Measurements from ENCODE around the gene NCK2.

The NCK2 gene

GRCh38 chr2:105907184-105907583 is 162.5 kb downstream of the NCK2 start:
- Histone ChIP-seq H3K27me3 (replicated peaks in 2 of 5; ENCODE audit: control insufficient read depth in 4 of 5, insufficient read depth in 5 of 5, low read length in 4 of 5) (no peaks in the 10 kb centered on the region), H3K36me3 (ENCODE audit: control insufficient read depth in 4 of 4, insufficient read depth in 4 of 4, low read length in 3 of 4) (no peaks in the 10 kb centered on the region), H3K4me3 (ENCODE audit: control insufficient read depth in 1 of 7, extremely low read depth in 1 of 7, insufficient read depth in 4 of 7, low read depth in 2 of 7, low read length in 6 of 7) (no peak overlapping the region), H3K27ac (ENCODE audit: insufficient read depth in 1 of 2, low read depth in 1 of 2, low read length in 2 of 2, poor library complexity in 1 of 2, severe bottlenecking in 2 of 2) (no peak overlapping the region), H3K9me3 (ENCODE audit: control extremely low read depth in 1 of 5, control insufficient read depth in 4 of 5, insufficient read depth in 2 of 5, low read depth in 1 of 5, low read length in 4 of 5) (no peaks in the 10 kb centered on the region), H3K4me1 (ENCODE audit: control extremely low read depth in 1 of 4, control insufficient read depth in 4 of 4, insufficient read depth in 4 of 4, low read length in 3 of 4) (no peaks in the 10 kb centered on the region)
- ChIA-PET CTCF (no interaction called here), POLR2A (no interaction called here)
- 100% methylated on average over 1 of the region's 4 CpGs for WGBS (ENCODE audit: insufficient coverage)
- DNase-seq = no peak

- Histone ChIP-seq H3K9me3 (ENCODE audit: control extremely low read depth in 1 of 5, control insufficient read depth in 4 of 5, insufficient read depth in 2 of 5, low read depth in 1 of 5, low read length in 4 of 5) (peaks cover 0 to 9% (median 4%) of the 10 kb centered on the region in 5 experiments), H3K27ac (ENCODE audit: insufficient read depth in 1 of 2, low read depth in 1 of 2, low read length in 2 of 2, poor library complexity in 1 of 2, severe bottlenecking in 2 of 2) (no peak overlapping the region), H3K4me3 (ENCODE audit: control insufficient read depth in 1 of 7, extremely low read depth in 1 of 7, insufficient read depth in 4 of 7, low read depth in 2 of 7, low read length in 6 of 7) (no peak overlapping the region), H3K27me3 (replicated peaks in 2 of 5; ENCODE audit: control insufficient read depth in 4 of 5, insufficient read depth in 5 of 5, low read length in 4 of 5) (no peaks in the 10 kb centered on the region), H3K36me3 (ENCODE audit: control insufficient read depth in 4 of 4, insufficient read depth in 4 of 4, low read length in 3 of 4) (no peaks in the 10 kb centered on the region), H3K4me1 (ENCODE audit: control extremely low read depth in 1 of 4, control insufficient read depth in 4 of 4, insufficient read depth in 4 of 4, low read length in 3 of 4) (no peaks in the 10 kb centered on the region)
- DNase-seq = no peak
- CTCF ChIA-PET = interaction anchor here (1.1 kb wide), 1 partner anchor 10 kb away, joined by 3 read pairs; no protein-coding TSS in a partner anchor
- POLR2A ChIA-PET = no interaction called here
- WGBS (ENCODE audit: insufficient coverage) = 71% methylated on average over 3 of the region's 4 CpGs
Observed at GRCh38 chr2:105909215-105909614, 164.5 kb downstream of the NCK2 start.

- DNase-seq = no peak
- Histone ChIP-seq H3K27ac (ENCODE audit: insufficient read depth in 1 of 2, low read depth in 1 of 2, low read length in 2 of 2, poor library complexity in 1 of 2, severe bottlenecking in 2 of 2) (no peak overlapping the region), H3K27me3 (replicated peaks in 2 of 5; ENCODE audit: control insufficient read depth in 4 of 5, insufficient read depth in 5 of 5, low read length in 4 of 5) (no peaks in the 10 kb centered on the region), H3K4me1 (ENCODE audit: control extremely low read depth in 1 of 4, control insufficient read depth in 4 of 4, insufficient read depth in 4 of 4, low read length in 3 of 4) (no peaks in the 10 kb centered on the region), H3K9me3 (ENCODE audit: control extremely low read depth in 1 of 5, control insufficient read depth in 4 of 5, insufficient read depth in 2 of 5, low read depth in 1 of 5, low read length in 4 of 5) (peaks cover 4 to 22% (median 8%) of the 10 kb centered on the region in 5 experiments), H3K4me3 (ENCODE audit: control insufficient read depth in 1 of 7, extremely low read depth in 1 of 7, insufficient read depth in 4 of 7, low read depth in 2 of 7, low read length in 6 of 7) (no peak overlapping the region), H3K36me3 (ENCODE audit: control insufficient read depth in 4 of 4, insufficient read depth in 4 of 4, low read length in 3 of 4) (no peaks in the 10 kb centered on the region)
- WGBS (ENCODE audit: insufficient coverage) = 98% methylated on average over 12 of the region's 13 CpGs
- ChIA-PET POLR2A (no interaction called here), CTCF (no interaction called here)
Observed at GRCh38 chr2:105910497-105911238, 166.0 kb downstream of the NCK2 start.

GRCh38 chr2:105911425-105911824 is 166.7 kb downstream of the NCK2 start:
- Histone ChIP-seq H3K9me3 (ENCODE audit: control extremely low read depth in 1 of 5, control insufficient read depth in 4 of 5, insufficient read depth in 2 of 5, low read depth in 1 of 5, low read length in 4 of 5) (peaks cover 4 to 28% (median 8%) of the 10 kb centered on the region in 5 experiments), H3K27ac (ENCODE audit: insufficient read depth in 1 of 2, low read depth in 1 of 2, low read length in 2 of 2, poor library complexity in 1 of 2, severe bottlenecking in 2 of 2) (no peak overlapping the region), H3K36me3 (ENCODE audit: control insufficient read depth in 4 of 4, insufficient read depth in 4 of 4, low read length in 3 of 4) (no peaks in the 10 kb centered on the region), H3K4me3 (ENCODE audit: control insufficient read depth in 1 of 7, extremely low read depth in 1 of 7, insufficient read depth in 4 of 7, low read depth in 2 of 7, low read length in 6 of 7) (no peak overlapping the region), H3K27me3 (replicated peaks in 2 of 5; ENCODE audit: control insufficient read depth in 4 of 5, insufficient read depth in 5 of 5, low read length in 4 of 5) (no peaks in the 10 kb centered on the region), H3K4me1 (ENCODE audit: control extremely low read depth in 1 of 4, control insufficient read depth in 4 of 4, insufficient read depth in 4 of 4, low read length in 3 of 4) (no peaks in the 10 kb centered on the region)
- ChIA-PET CTCF (no interaction called here), POLR2A (no interaction called here)
- 100% methylated on average over 3 of the region's 3 CpGs for WGBS (ENCODE audit: insufficient coverage)
- no peak for DNase-seq

- Histone ChIP-seq H3K4me3 (ENCODE audit: control insufficient read depth in 1 of 7, extremely low read depth in 1 of 7, insufficient read depth in 4 of 7, low read depth in 2 of 7, low read length in 6 of 7) (no peak overlapping the region), H3K4me1 (ENCODE audit: control extremely low read depth in 1 of 4, control insufficient read depth in 4 of 4, insufficient read depth in 4 of 4, low read length in 3 of 4) (no peaks in the 10 kb centered on the region), H3K9me3 (ENCODE audit: control extremely low read depth in 1 of 5, control insufficient read depth in 4 of 5, insufficient read depth in 2 of 5, low read depth in 1 of 5, low read length in 4 of 5) (peaks cover 4 to 28% (median 8%) of the 10 kb centered on the region in 5 experiments), H3K27me3 (replicated peaks in 2 of 5; ENCODE audit: control insufficient read depth in 4 of 5, insufficient read depth in 5 of 5, low read length in 4 of 5) (no peaks in the 10 kb centered on the region), H3K27ac (ENCODE audit: insufficient read depth in 1 of 2, low read depth in 1 of 2, low read length in 2 of 2, poor library complexity in 1 of 2, severe bottlenecking in 2 of 2) (no peak overlapping the region), H3K36me3 (ENCODE audit: control insufficient read depth in 4 of 4, insufficient read depth in 4 of 4, low read length in 3 of 4) (no peaks in the 10 kb centered on the region)
- CTCF ChIA-PET = interaction anchor here (1.1 kb wide), 1 partner anchor 130 kb away, joined by 4 read pairs; no protein-coding TSS in a partner anchor
- 100% methylated on average over 2 of the region's 2 CpGs for WGBS (ENCODE audit: insufficient coverage)
- no peak for DNase-seq
- POLR2A ChIA-PET = no interaction called here
Observed at GRCh38 chr2:105912081-105912480, 167.4 kb downstream of the NCK2 start.

- H3K4me1 ChIP-seq (ENCODE audit: control extremely low read depth in 1 of 4, control insufficient read depth in 4 of 4, insufficient read depth in 4 of 4, low read length in 3 of 4) = no peaks in the 10 kb centered on the region
- CTCF ChIA-PET = no interaction called here
- H3K4me3 ChIP-seq (ENCODE audit: control insufficient read depth in 1 of 7, extremely low read depth in 1 of 7, insufficient read depth in 4 of 7, low read depth in 2 of 7, low read length in 6 of 7) = no peak overlapping the region
- no peaks in the 10 kb centered on the region for H3K36me3 ChIP-seq (ENCODE audit: control insufficient read depth in 4 of 4, insufficient read depth in 4 of 4, low read length in 3 of 4)
- H3K27ac ChIP-seq (ENCODE audit: insufficient read depth in 1 of 2, low read depth in 1 of 2, low read length in 2 of 2, poor library complexity in 1 of 2, severe bottlenecking in 2 of 2) = no peak overlapping the region
- WGBS (ENCODE audit: insufficient coverage) = 100% methylated on average over 1 of the region's 2 CpGs
- POLR2A ChIA-PET = no interaction called here
- peaks cover 4 to 28% (median 8%) of the 10 kb centered on the region in 5 experiments for H3K9me3 ChIP-seq (ENCODE audit: control extremely low read depth in 1 of 5, control insufficient read depth in 4 of 5, insufficient read depth in 2 of 5, low read depth in 1 of 5, low read length in 4 of 5)
- no peaks in the 10 kb centered on the region for H3K27me3 ChIP-seq (replicated peaks in 2 of 5; ENCODE audit: control insufficient read depth in 4 of 5, insufficient read depth in 5 of 5, low read length in 4 of 5)
- DNase-seq = no peak
Observed at GRCh38 chr2:105915005-105915558, 170.4 kb downstream of the NCK2 start.

GRCh38 chr2:105917226-105917625 is 172.5 kb downstream of the NCK2 start:
- Histone ChIP-seq H3K4me1 (ENCODE audit: control extremely low read depth in 1 of 4, control insufficient read depth in 4 of 4, insufficient read depth in 4 of 4, low read length in 3 of 4) (no peaks in the 10 kb centered on the region), H3K9me3 (ENCODE audit: control extremely low read depth in 1 of 5, control insufficient read depth in 4 of 5, insufficient read depth in 2 of 5, low read depth in 1 of 5, low read length in 4 of 5) (peaks cover 4 to 41% (median 11%) of the 10 kb centered on the region in 5 experiments), H3K27me3 (replicated peaks in 2 of 5; ENCODE audit: control insufficient read depth in 4 of 5, insufficient read depth in 5 of 5, low read length in 4 of 5) (no peaks in the 10 kb centered on the region), H3K27ac (ENCODE audit: insufficient read depth in 1 of 2, low read depth in 1 of 2, low read length in 2 of 2, poor library complexity in 1 of 2, severe bottlenecking in 2 of 2) (no peak overlapping the region), H3K4me3 (ENCODE audit: control insufficient read depth in 1 of 7, extremely low read depth in 1 of 7, insufficient read depth in 4 of 7, low read depth in 2 of 7, low read length in 6 of 7) (no peak overlapping the region), H3K36me3 (ENCODE audit: control insufficient read depth in 4 of 4, insufficient read depth in 4 of 4, low read length in 3 of 4) (no peaks in the 10 kb centered on the region)
- DNase-seq = no peak
- ChIA-PET POLR2A (no interaction called here), CTCF (no interaction called here)
- WGBS (ENCODE audit: insufficient coverage) = 69% methylated on average over 2 of the region's 4 CpGs

All from common myeloid progenitor, CD34-positive (primary cell).